Kidney epithelial cell (primary cell): Measurements from ENCODE around the gene FMOD. TPM values are rescaled to one million over a fixed set of nuclear protein-coding genes. Genes with fewer than 3 reads are reported as not detected.
A peak's percentile ranks its signal among the peaks of the same experiment; 100 is the strongest.

ENCODE experiments used
- DNase-seq: peaks from one replicate; pipeline ENCODE4 v3.0.0-alpha.2; 2010; ENCODE audit warnings: low read depth
- H3K27me3 ChIP-seq: 2 replicates; pipeline ENCODE4 v1.6.0; 2011; ENCODE audit warnings: low read length; ENCODE audit not compliant: control insufficient read depth, insufficient read depth
- H3K36me3 ChIP-seq: 2 replicates; pipeline ENCODE4 v1.5.1; 2011; ENCODE audit warnings: low read length; ENCODE audit not compliant: control insufficient read depth, insufficient read depth
- H3K4me3 ChIP-seq: 2 replicates; pipeline ENCODE4 v1.5.1; 2011; ENCODE audit warnings: low read depth, mild to moderate bottlenecking, control low read depth, low read length
- total RNA-seq: library from RNA; depleted of rRNA; stranded (reverse); fragments of >200 nt; gene quantifications from 2 replicates; pipeline ENCODE4 v1.2.3, GENCODE V29; 2015
- TF ChIP-seq, protein P1 (sequence below): IDR thresholded peaks from 2 replicates; pipeline ENCODE4 v1.5.1; 2011; ENCODE audit warnings: mild to moderate bottlenecking, moderate library complexity, low read length, control low read depth, inconsistent platforms; ENCODE audit not compliant: insufficient read depth, poor library complexity, severe bottlenecking

FMOD gene
- 0.62 and 0.79 TPM in 2 replicates for total RNA-seq

DNA sequence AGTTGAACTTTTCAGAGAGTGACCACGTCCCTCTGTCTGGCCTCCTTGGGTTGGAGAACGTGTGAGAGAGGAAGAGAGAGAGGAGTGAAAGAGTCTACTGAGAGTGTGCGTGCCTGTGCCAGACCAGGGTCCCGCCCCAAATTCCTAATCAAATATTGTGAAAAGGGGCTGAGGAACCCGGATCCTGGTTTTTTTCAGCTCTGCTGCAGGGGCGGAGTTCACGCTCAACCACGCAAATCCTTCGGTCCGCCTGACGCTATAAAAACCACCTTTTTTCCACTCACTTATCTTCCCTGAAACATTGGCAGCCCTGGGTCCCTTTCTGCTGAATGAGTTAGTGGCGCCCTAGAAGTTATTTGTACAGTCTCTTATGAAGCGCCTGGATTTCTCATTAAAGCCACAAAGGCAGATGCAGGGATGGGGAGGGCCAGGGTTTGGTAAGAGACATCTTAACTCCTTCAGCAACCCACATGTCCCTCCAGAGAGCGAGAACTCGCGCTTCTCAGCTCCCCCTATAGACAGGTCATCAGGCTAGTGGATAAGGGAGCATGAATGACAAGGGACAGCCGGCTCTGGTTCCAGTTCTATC lies at the start of gene FMOD:
FMOD (minus strand) TSS at position 86 of the 589 bp plus-strand sequence. CDS start 2,852 bp downstream, outside the sequence.
- no peak within 1 kb of the TSS for H3K4me3 ChIP-seq
- H3K36me3 ChIP-seq: no peaks in the 10 kb centered on the region
- H3K27me3 ChIP-seq: peaks cover 15% of the 10 kb centered on the region
- TF ChIP-seq, protein P1, sequence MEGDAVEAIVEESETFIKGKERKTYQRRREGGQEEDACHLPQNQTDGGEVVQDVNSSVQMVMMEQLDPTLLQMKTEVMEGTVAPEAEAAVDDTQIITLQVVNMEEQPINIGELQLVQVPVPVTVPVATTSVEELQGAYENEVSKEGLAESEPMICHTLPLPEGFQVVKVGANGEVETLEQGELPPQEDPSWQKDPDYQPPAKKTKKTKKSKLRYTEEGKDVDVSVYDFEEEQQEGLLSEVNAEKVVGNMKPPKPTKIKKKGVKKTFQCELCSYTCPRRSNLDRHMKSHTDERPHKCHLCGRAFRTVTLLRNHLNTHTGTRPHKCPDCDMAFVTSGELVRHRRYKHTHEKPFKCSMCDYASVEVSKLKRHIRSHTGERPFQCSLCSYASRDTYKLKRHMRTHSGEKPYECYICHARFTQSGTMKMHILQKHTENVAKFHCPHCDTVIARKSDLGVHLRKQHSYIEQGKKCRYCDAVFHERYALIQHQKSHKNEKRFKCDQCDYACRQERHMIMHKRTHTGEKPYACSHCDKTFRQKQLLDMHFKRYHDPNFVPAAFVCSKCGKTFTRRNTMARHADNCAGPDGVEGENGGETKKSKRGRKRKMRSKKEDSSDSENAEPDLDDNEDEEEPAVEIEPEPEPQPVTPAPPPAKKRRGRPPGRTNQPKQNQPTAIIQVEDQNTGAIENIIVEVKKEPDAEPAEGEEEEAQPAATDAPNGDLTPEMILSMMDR: peak; percentile 9
- DNase-seq: no peak

DNA sequence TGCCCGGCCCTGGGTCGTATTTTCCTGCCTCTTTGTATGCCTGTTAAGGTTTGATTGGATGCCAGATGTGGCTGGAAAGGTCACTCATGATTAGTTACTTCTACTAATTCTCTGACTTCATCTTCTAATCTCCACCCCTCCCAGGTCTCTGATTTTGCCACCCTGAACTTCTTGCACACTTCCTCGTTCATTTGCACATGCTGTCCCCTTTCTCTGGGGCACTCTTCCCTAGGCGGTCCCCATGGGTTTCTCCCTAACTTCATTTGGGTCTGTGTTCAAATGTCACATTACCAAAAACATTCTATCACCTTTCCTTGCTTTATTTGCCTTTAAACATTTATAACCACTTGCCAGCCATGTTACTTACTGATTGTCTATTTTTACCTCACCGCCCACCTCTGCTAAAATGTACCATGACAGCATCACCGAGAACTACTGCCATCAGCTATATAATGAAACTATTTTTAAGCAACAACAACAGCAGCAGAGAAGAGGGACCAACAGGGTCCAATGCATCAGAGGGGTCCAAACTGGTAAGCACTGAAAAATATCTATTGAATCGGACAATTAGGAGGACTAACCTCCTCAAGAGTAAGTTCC lies 45.8 kb upstream of the FMOD start:
- Histone ChIP-seq H3K4me3 (no peak overlapping the region), H3K27me3 (no peaks in the 10 kb centered on the region), H3K36me3 (no peaks in the 10 kb centered on the region)
- DNase-seq: no peak
- TF ChIP-seq, protein P1: no peak

DNA sequence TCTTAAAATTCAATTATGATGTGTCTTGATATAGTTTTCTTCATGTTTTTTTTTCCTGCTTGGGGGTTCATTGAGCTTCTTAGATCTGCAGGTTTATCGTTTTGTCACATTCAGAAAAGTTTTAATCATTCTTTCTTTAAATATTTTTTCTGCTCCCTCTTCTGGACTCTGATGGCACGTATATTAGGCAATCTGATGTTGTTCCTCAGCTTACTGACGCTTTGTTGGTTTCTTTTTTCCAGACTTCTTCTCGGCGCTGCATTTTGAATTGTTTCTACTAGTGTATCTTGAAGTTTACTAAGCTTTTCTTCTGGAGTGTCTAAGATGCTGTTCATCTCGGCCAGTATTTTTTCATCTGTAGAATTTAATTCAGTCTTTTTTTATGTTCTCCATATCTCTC lies 44.8 kb upstream of the FMOD start:
- DNase-seq: no peak
- TF ChIP-seq, protein P1: no peak
- H3K36me3 ChIP-seq: no peaks in the 10 kb centered on the region
- H3K27me3 ChIP-seq: no peaks in the 10 kb centered on the region
- no peak overlapping the region for H3K4me3 ChIP-seq

DNA sequence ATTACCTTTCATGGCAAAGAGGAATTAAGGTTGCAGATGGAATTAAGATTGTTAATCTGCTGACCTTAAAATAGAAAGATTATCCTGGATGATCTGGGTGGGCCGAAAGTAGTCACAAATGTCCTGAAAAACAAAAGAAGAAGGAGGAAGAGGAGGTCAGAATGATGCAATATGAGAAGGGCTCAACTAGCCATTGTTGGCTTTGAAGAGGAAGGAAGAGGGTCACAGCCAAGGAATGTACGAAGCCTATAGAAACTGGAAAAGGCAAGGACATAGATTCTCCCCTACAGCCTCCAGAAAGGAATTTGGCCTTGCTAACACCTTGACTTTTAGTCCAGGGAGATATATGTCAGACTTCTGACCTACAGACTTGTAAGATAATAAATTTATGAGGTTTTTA lies 39.4 kb upstream of the FMOD start:
- DNase-seq: no peak
- H3K4me3 ChIP-seq: no peak overlapping the region
- H3K36me3 ChIP-seq: no peaks in the 10 kb centered on the region
- TF ChIP-seq, protein P1: no peak
- H3K27me3 ChIP-seq: peaks cover 2% of the 10 kb centered on the region

DNA sequence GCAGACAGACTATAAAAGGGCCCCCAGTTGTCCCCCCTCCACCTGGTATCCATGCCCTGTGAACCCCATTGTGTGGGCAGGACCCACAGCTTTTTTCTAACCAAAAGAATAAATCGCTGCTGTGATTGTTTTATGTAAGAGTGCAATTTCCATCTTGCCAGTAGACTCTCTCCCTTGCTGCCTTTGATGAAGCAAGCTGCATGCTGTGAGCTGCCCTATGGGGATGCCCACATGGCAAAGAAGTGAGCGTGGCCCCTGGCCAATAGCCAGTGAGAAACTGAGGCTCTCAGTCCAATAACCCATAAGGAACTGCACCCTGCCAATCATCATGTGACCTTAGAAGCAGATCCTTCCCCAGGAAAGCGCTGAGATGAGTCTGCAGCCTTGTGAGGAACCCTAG lies 37.8 kb upstream of the FMOD start:
- no peaks in the 10 kb centered on the region for H3K36me3 ChIP-seq
- H3K27me3 ChIP-seq: peaks cover 2% of the 10 kb centered on the region
- no peak for DNase-seq
- TF ChIP-seq, protein P1: no peak
- H3K4me3 ChIP-seq: no peak overlapping the region

DNA sequence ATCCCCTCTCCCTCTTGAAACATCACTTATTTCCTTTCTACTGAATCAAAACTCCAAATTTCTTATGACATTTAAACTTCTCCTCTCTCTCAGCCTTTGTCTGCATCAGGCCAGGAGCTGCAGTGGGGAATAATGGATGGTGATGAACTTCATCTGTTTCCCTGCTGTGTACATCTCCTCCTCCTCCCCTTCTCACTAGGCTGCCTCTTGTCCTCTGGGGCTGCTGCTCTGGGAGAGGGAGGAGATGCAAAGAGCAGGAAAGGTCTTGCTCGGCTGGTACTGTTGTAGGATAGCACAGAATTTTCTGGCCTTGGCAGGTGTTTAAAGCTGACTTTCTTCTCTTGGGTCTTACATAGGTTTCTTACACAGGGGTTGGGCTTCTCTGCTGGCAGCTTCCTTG lies 31.1 kb upstream of the FMOD start:
- no peak for DNase-seq
- H3K27me3 ChIP-seq: peaks cover 6% of the 10 kb centered on the region
- H3K4me3 ChIP-seq: no peak overlapping the region
- no peaks in the 10 kb centered on the region for H3K36me3 ChIP-seq
- TF ChIP-seq, protein P1: no peak
